ENCODE measurements around the gene BAZ1B.
A peak's percentile ranks its signal among the peaks of the same experiment; 100 is the strongest.
"Not testable (repeated sequence)": the region's sequence is repeated elsewhere in the genome, so short reads cannot be mapped to it uniquely, and the experiment has no call there.

The BAZ1B gene

DNA sequence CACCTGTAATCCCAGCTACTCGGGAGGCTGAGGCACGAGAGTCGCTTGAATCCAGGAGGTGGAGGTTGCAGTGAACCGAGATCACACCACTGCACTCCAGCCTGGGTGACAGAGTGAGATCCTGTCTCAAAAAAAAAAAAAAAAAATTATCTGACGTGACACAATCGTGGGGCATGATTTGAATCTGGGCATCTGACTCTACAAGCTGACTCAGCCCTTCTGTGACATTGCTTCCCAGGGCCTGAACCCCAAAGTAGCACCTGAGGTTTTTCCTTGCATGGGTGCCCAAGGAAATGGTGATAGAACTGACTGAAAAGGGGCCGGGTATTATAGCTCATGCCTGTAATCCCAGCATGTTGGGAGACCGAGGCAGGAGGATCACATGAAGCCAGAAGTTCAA is 101.5 kb downstream of the BAZ1B start:
- H3K27ac ChIP-seq (ENCODE audit: low read depth, low read length); H3K9ac ChIP-seq (ENCODE audit: low read depth in 1 of 2, low read length in 2 of 2); H3K4me3 ChIP-seq (ENCODE audit: low read depth in 1 of 2, low read length in 2 of 2); H3K36me3 ChIP-seq (ENCODE audit: control insufficient read depth in 1 of 2, insufficient read depth in 2 of 2, low read length in 2 of 2); H3K27me3 ChIP-seq (ENCODE audit: control insufficient read depth in 1 of 2, insufficient read depth in 2 of 2, low read length in 2 of 2); H3K9me3 ChIP-seq (ENCODE audit: control insufficient read depth in 1 of 2, low read length in 2 of 2); H3K4me1 ChIP-seq (ENCODE audit: control insufficient read depth in 1 of 2, insufficient read depth in 2 of 2, low read length in 2 of 2): not testable (repeated sequence)

DNA sequence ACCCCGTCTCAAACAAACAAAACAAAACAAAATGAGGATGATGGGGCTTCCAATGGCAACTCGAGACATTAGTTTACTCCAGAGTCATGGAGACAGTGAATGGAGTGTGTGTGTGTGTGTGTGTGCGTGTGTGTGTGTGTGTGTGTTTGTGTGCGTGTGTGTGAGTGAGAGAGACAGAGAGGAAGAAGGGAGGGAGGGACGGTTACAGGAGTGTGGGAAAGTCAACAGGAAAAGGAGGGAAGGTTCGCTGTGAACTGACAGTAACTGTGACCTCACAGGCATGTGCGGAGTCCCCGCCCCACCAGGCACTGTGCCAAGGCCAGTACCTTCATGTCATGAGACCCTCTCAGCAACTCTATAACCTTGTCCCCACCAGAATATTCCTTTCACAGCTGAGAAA is 102.1 kb downstream of the BAZ1B start:
- H3K36me3 ChIP-seq (ENCODE audit: control insufficient read depth in 1 of 2, insufficient read depth in 2 of 2, low read length in 2 of 2); H3K4me1 ChIP-seq (ENCODE audit: control insufficient read depth in 1 of 2, insufficient read depth in 2 of 2, low read length in 2 of 2); H3K9ac ChIP-seq (ENCODE audit: low read depth in 1 of 2, low read length in 2 of 2); H3K9me3 ChIP-seq (ENCODE audit: control insufficient read depth in 1 of 2, low read length in 2 of 2); H3K4me3 ChIP-seq (ENCODE audit: low read depth in 1 of 2, low read length in 2 of 2); H3K27ac ChIP-seq (ENCODE audit: low read depth, low read length); H3K27me3 ChIP-seq (ENCODE audit: control insufficient read depth in 1 of 2, insufficient read depth in 2 of 2, low read length in 2 of 2): not testable (repeated sequence)

DNA sequence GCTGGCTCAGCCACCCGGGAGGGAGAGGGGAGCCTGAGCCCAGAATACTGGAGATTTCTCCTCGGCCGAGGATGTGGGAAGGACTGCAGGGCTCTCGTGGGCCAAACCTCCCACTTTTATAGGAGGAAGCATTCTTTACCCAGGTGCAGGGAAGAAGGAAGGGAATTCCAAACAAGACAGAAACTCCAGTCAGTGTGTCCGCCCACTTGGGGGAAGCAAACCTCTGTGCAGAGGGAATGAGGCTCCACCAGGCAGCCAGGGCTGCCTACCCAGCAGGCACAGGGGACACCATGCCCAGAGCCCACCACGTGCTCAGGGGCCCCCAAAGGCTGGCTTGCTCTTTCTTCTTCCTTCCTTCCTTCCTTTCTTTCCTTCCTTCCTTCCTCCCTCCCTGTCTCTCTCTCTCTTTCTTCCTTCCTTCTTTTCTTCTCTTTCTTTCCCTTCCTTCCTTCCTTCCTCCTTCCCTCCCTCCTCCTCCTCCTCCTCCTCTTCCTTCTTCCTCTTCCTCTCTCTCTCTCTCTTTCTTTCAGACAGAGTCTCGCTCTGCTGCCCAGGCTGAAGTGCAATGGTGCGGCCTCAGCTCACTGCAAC is 103.9 kb downstream of the BAZ1B start:
- H3K27ac ChIP-seq (ENCODE audit: low read depth, low read length) = no peak overlapping the region
- no peak overlapping the region for H3K4me3 ChIP-seq (ENCODE audit: low read depth in 1 of 2, low read length in 2 of 2)
- H3K27me3 ChIP-seq (ENCODE audit: control insufficient read depth in 1 of 2, insufficient read depth in 2 of 2, low read length in 2 of 2) = no peaks in the 10 kb centered on the region
- H3K9ac ChIP-seq (ENCODE audit: low read depth in 1 of 2, low read length in 2 of 2) = no peak overlapping the region
- H3K4me1 ChIP-seq (ENCODE audit: control insufficient read depth in 1 of 2, insufficient read depth in 2 of 2, low read length in 2 of 2) = no peaks in the 10 kb centered on the region
- H3K36me3 ChIP-seq (ENCODE audit: control insufficient read depth in 1 of 2, insufficient read depth in 2 of 2, low read length in 2 of 2) = no peaks in the 10 kb centered on the region
- H3K9me3 ChIP-seq (ENCODE audit: control insufficient read depth in 1 of 2, low read length in 2 of 2) = no peaks in the 10 kb centered on the region

DNA sequence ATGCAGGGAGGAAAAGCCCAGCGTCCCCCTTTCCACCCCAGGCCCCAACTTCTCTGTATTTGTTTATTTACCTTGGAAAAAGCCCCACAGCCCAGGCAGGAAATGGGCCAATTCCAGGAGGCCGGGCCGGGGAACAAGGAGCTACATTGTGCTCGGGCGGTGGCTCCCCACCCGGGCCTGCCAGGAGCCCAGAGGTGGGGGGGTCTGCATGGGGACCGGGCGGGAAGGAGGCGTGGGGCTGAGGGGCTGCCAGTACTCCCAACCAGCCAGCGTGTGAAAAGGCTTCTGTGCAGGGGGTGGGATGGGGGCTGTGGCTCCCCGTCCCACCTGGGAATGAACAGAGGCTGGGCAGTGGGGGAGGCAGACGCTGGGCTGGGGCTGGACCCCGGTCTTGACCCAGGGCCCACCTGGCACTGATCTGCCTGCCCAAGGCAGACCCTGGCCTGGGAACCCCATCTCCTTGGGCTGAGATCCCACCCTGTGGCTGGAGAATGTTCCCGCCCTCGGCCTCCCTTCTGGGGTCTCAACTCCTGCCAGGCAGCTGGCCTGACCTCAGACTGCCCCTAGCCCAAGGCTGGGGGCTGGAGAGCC is 111.5 kb downstream of the BAZ1B start:
- not testable (repeated sequence) for H3K36me3 ChIP-seq (ENCODE audit: control insufficient read depth in 1 of 2, insufficient read depth in 2 of 2, low read length in 2 of 2); H3K27ac ChIP-seq (ENCODE audit: low read depth, low read length); H3K4me1 ChIP-seq (ENCODE audit: control insufficient read depth in 1 of 2, insufficient read depth in 2 of 2, low read length in 2 of 2); H3K4me3 ChIP-seq (ENCODE audit: low read depth in 1 of 2, low read length in 2 of 2); H3K9me3 ChIP-seq (ENCODE audit: control insufficient read depth in 1 of 2, low read length in 2 of 2); H3K9ac ChIP-seq (ENCODE audit: low read depth in 1 of 2, low read length in 2 of 2); H3K27me3 ChIP-seq (ENCODE audit: control insufficient read depth in 1 of 2, insufficient read depth in 2 of 2, low read length in 2 of 2)

DNA sequence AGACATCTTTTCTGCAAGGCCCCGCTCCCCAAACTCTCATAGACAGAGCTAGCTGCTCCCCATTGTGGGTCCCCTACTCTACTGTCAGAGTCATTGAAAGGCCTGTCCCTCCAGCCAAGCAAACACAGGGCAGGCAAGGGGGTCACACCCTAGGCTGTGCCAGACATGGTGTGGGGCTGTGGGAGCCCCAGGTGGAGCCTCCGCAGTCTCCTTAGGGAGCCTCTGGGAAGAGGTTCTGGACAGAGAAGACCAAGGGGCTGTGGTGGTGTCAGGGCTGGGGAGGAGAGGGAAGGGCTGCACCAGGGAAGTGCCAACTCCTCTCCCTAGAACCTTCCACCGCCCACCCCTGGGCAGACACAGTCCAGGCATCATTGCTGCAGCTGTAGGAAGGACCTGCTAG is 117.2 kb downstream of the BAZ1B start:
- H3K27ac ChIP-seq (ENCODE audit: low read depth, low read length); H3K9me3 ChIP-seq (ENCODE audit: control insufficient read depth in 1 of 2, low read length in 2 of 2); H3K4me3 ChIP-seq (ENCODE audit: low read depth in 1 of 2, low read length in 2 of 2); H3K9ac ChIP-seq (ENCODE audit: low read depth in 1 of 2, low read length in 2 of 2); H3K4me1 ChIP-seq (ENCODE audit: control insufficient read depth in 1 of 2, insufficient read depth in 2 of 2, low read length in 2 of 2); H3K27me3 ChIP-seq (ENCODE audit: control insufficient read depth in 1 of 2, insufficient read depth in 2 of 2, low read length in 2 of 2); H3K36me3 ChIP-seq (ENCODE audit: control insufficient read depth in 1 of 2, insufficient read depth in 2 of 2, low read length in 2 of 2): not testable (repeated sequence)

DNA sequence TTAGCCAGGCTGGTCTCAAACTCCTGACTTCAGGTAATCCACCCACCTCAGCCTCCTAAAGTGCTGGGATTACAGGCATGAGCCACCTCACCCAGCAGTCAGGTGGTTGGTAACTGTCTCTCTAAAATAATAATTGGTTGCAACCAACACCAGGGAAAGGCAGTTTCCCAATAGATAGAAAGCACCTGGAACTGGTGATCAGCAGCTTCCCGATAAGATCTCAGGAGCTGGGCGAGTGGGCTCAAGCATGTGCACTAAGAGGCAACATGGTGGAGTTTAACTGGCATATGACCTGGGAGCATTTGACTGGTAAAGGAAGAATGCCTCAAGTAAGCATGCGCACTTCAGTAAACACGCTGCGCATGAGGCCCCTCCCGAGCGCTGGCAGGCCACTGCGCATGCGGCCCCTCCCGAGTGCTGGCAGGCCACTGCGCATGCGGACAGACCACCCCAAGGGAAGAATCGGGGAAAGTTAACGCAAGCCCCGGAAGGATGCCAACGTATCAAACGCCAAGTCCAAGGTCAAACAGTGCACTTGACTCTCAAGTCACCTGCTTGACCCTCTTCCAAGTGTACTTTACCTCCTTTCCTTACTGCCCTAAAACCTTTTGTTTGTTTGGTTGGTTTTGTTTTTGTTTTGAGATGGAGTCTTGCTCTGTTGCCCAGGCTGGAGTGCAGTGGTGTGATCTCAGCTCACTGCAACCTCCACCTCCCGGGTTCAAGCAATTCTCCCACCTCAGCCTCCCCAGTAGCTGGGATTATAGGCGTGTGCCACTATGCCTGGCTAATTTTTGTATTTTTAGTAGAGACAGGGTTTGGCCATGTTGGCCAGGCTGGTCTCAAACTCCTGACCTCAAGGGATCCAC is 122.7 kb downstream of the BAZ1B start:
- H3K4me3 ChIP-seq (ENCODE audit: low read depth in 1 of 2, low read length in 2 of 2) = peak overlapping the region; percentile 35 to 53
- not testable (repeated sequence) for H3K9me3 ChIP-seq (ENCODE audit: control insufficient read depth in 1 of 2, low read length in 2 of 2); H3K36me3 ChIP-seq (ENCODE audit: control insufficient read depth in 1 of 2, insufficient read depth in 2 of 2, low read length in 2 of 2); H3K9ac ChIP-seq (ENCODE audit: low read depth in 1 of 2, low read length in 2 of 2); H3K27ac ChIP-seq (ENCODE audit: low read depth, low read length); H3K4me1 ChIP-seq (ENCODE audit: control insufficient read depth in 1 of 2, insufficient read depth in 2 of 2, low read length in 2 of 2); H3K27me3 ChIP-seq (ENCODE audit: control insufficient read depth in 1 of 2, insufficient read depth in 2 of 2, low read length in 2 of 2)

DNA sequence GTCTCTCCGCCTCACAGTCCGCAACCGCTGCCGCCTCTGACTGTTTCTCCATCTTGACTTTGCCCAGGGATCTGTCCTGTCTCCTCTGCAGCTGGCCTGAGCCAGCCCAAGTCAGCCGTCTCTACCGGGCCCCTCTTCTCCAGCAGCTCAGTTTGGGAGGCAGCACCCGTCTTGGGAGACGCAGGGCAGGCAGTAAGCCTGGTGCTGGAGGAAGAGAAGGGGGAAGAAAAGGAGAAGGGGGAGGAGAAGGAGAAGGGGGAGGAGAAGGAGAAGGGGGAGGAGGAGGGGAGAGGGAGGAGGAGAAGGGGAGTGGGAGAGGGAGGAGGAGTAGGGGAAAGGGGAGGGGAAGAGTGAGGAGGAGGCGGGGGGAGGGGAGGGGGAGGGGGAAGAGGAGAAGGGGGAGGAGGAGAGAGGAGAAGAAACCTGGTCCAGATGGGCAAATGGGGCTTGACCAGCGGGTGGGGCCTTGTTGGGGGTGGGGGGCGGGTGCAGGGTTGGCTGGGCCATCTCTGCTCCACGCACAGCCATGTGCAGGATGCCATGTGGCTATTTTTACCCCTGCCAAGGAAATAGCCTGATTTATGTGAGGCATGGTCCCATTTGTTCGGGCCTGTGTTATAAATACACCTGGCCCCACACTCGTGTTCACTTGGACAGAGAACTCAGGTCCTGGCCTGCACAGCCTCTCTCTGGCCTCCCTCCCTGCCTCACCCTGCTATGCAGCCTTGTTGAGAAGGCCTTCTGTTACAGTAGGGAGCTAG is 124.4 kb downstream of the BAZ1B start:
- Histone ChIP-seq H3K4me1 (ENCODE audit: control insufficient read depth in 1 of 2, insufficient read depth in 2 of 2, low read length in 2 of 2) (no peaks in the 10 kb centered on the region), H3K4me3 (ENCODE audit: low read depth in 1 of 2, low read length in 2 of 2) (no peak overlapping the region), H3K27ac (ENCODE audit: low read depth, low read length) (no peak overlapping the region), H3K27me3 (ENCODE audit: control insufficient read depth in 1 of 2, insufficient read depth in 2 of 2, low read length in 2 of 2) (no peaks in the 10 kb centered on the region), H3K36me3 (ENCODE audit: control insufficient read depth in 1 of 2, insufficient read depth in 2 of 2, low read length in 2 of 2) (no peaks in the 10 kb centered on the region), H3K9ac (ENCODE audit: low read depth in 1 of 2, low read length in 2 of 2) (no peak overlapping the region), H3K9me3 (ENCODE audit: control insufficient read depth in 1 of 2, low read length in 2 of 2) (no peaks in the 10 kb centered on the region)

DNA sequence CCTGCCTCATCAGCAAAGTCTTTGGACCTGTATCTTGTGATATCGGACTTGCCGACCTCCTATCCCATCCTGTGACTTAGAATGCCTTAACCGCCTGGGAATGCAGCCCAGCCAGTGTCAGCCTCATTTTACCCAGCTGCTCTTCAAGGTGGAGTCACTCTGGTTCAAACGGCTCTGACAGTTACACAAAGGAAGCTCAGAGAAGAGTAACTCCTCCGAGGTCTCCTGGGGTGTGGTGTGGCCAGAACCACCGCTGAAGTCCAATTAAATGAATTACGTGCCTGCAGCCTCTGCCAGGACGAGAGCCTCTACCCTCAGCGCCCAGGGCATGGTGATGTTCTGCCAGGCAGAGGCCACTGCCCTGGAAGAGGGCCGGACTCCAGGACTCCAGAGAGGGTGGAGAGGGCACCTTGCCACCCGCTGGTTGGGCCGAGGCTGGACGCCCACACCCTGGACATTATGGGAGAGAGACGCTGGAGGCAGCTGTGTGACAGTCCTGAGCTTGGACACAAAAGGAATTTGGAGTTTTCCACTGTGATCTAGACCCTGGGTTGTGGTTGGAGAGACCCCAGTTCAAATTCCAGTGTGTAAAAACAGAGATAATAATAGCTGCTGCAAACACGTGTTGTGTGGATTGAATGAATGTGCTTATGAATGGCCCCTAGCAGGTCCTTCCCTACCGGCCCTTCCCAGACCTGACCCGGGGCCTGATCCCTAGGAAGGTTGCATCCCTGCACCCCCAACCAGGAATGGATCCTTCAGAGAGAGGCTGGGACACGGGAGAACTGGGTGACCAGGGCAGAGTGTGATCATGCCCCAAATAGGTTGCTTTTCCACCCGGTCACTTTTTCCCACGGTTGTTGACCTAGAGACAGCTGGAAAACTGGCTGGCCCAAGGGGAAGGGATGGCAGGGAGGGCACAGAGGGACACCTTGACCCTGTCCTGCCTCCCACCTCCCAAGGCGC is 126.3 kb downstream of the BAZ1B start:
- Histone ChIP-seq H3K9me3 (ENCODE audit: control insufficient read depth in 1 of 2, low read length in 2 of 2) (no peaks in the 10 kb centered on the region), H3K27ac (ENCODE audit: low read depth, low read length) (no peak overlapping the region), H3K4me3 (ENCODE audit: low read depth in 1 of 2, low read length in 2 of 2) (no peak overlapping the region), H3K4me1 (ENCODE audit: control insufficient read depth in 1 of 2, insufficient read depth in 2 of 2, low read length in 2 of 2) (no peaks in the 10 kb centered on the region), H3K27me3 (ENCODE audit: control insufficient read depth in 1 of 2, insufficient read depth in 2 of 2, low read length in 2 of 2) (no peaks in the 10 kb centered on the region), H3K36me3 (ENCODE audit: control insufficient read depth in 1 of 2, insufficient read depth in 2 of 2, low read length in 2 of 2) (no peaks in the 10 kb centered on the region), H3K9ac (ENCODE audit: low read depth in 1 of 2, low read length in 2 of 2) (no peak overlapping the region)

DNA sequence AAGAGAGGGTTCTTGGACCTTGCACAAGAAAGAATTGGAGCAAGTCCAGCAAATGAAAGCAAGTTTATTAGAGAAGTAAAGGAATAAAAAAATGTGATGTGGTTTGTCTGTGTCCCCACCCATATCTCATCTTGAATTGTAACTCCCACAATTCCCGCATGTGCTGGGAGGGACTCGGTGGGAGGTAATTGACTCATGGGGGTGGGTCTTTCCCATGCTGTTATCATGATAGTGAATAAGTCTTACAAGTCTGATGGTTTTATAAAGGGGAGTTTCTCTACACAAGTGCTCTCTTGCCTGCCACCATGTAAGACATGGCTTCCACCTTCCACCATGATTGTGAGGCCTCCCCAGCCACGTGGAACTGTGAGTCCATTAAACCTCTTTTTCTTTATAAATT is 127.7 kb downstream of the BAZ1B start:
- Histone ChIP-seq H3K9me3 (ENCODE audit: control insufficient read depth in 1 of 2, low read length in 2 of 2) (peaks cover 0 to 1% of the 10 kb centered on the region in 2 donors), H3K4me1 (ENCODE audit: control insufficient read depth in 1 of 2, insufficient read depth in 2 of 2, low read length in 2 of 2) (no peaks in the 10 kb centered on the region), H3K9ac (ENCODE audit: low read depth in 1 of 2, low read length in 2 of 2) (no peak overlapping the region), H3K27me3 (ENCODE audit: control insufficient read depth in 1 of 2, insufficient read depth in 2 of 2, low read length in 2 of 2) (no peaks in the 10 kb centered on the region), H3K36me3 (ENCODE audit: control insufficient read depth in 1 of 2, insufficient read depth in 2 of 2, low read length in 2 of 2) (no peaks in the 10 kb centered on the region), H3K27ac (ENCODE audit: low read depth, low read length) (no peak overlapping the region), H3K4me3 (ENCODE audit: low read depth in 1 of 2, low read length in 2 of 2) (no peak overlapping the region)
